Colon (tissue), 2 donors: ENCODE measurements around the gene HPGD.

ENCODE experiments used
- FAIRE-seq: peaks from 2 replicates; lab custom pipeline; 2012; peaks lifted over from hg19 to GRCh38; lab: Jason Lieb, UNC
- donor health status: control.
- donor health status: control.

Gene HPGD

GRCh38 chr4:174522183-174523024 lies at the start of gene HPGD:
HPGD (minus strand) TSS chr4:174522488; CDS start chr4:174522451, 37 bp downstream.
- no peak for FAIRE-seq

- FAIRE-seq, result no peak
Measured at GRCh38 chr4:174564529-174564928, 42.2 kb upstream of the HPGD start.

GRCh38 chr4:174563399-174563798 lies 41.1 kb upstream of the HPGD start:
- FAIRE-seq, result no peak

- FAIRE-seq, result no peak
Measured at GRCh38 chr4:174561560-174561959, 39.3 kb upstream of the HPGD start.

GRCh38 chr4:174559894-174560293 lies 37.6 kb upstream of the HPGD start:
- FAIRE-seq, result no peak

- FAIRE-seq, result no peak
Measured at GRCh38 chr4:174555789-174556630, 33.7 kb upstream of the HPGD start.

- no peak for FAIRE-seq
Measured at GRCh38 chr4:174554231-174554728, 32.0 kb upstream of the HPGD start.

GRCh38 chr4:174553828-174554227 lies 31.5 kb upstream of the HPGD start:
- FAIRE-seq, result no peak

GRCh38 chr4:174553031-174553430 lies 30.7 kb upstream of the HPGD start:
- no peak for FAIRE-seq

- FAIRE-seq, result no peak
Measured at GRCh38 chr4:174550541-174550940, 28.3 kb upstream of the HPGD start.

- no peak for FAIRE-seq
Measured at GRCh38 chr4:174549721-174550120, 27.4 kb upstream of the HPGD start.

GRCh38 chr4:174545268-174545667 lies 23.0 kb upstream of the HPGD start:
- no peak for FAIRE-seq

GRCh38 chr4:174544496-174544895 lies 22.2 kb upstream of the HPGD start:
- FAIRE-seq, result no peak

- FAIRE-seq, result no peak
Measured at GRCh38 chr4:174540175-174540574, 17.9 kb upstream of the HPGD start.

- FAIRE-seq, result no peak
Measured at GRCh38 chr4:174539571-174539970, 17.3 kb upstream of the HPGD start.

GRCh38 chr4:174538876-174539250 lies 16.6 kb upstream of the HPGD start:
- FAIRE-seq, result no peak

- FAIRE-seq, result no peak
Measured at GRCh38 chr4:174538123-174538875, 16.0 kb upstream of the HPGD start.

- no peak for FAIRE-seq
Measured at GRCh38 chr4:174537634-174538033, 15.3 kb upstream of the HPGD start.

- FAIRE-seq, result no peak
Measured at GRCh38 chr4:174534461-174534860, 12.2 kb upstream of the HPGD start.

GRCh38 chr4:174532445-174532844 lies 10.2 kb upstream of the HPGD start:
- FAIRE-seq, result no peak

- no peak for FAIRE-seq
Measured at GRCh38 chr4:174531486-174531885, 9.2 kb upstream of the HPGD start.

GRCh38 chr4:174528226-174528625 lies 5.9 kb upstream of the HPGD start:
- no peak for FAIRE-seq
